ENCODE measurements around the gene FADS3.

FADS3 gene

GRCh38 chr11:61881397-61881796, 9.9 kb downstream of the FADS3 start:
- TF ChIP-seq CTCF (IDR thresholded peaks at IDR 0.05; ENCODE audit: low read depth, low read length), result no peak
- Histone ChIP-seq H3K4me3 (ENCODE audit: low read depth, low read length) (no peak overlapping the region), H3K36me3 (no peaks in the 10 kb centered on the region), H3K9me3 (no peaks in the 10 kb centered on the region), H3K4me1 (no peaks in the 10 kb centered on the region), H3K27me3 (no peaks in the 10 kb centered on the region)
- DNase-seq, result no peak

- Histone ChIP-seq H3K9me3 (no peaks in the 10 kb centered on the region), H3K4me3 (ENCODE audit: low read depth, low read length) (no peak overlapping the region), H3K27me3 (no peaks in the 10 kb centered on the region), H3K4me1 (no peaks in the 10 kb centered on the region), H3K36me3 (no peaks in the 10 kb centered on the region)
- no peak for TF ChIP-seq CTCF (IDR thresholded peaks at IDR 0.05; ENCODE audit: low read depth, low read length)
- no peak for DNase-seq
Measured at GRCh38 chr11:61880454-61880853, 10.9 kb downstream of the FADS3 start.

- Histone ChIP-seq H3K27me3 (no peaks in the 10 kb centered on the region), H3K36me3 (no peaks in the 10 kb centered on the region), H3K9me3 (no peaks in the 10 kb centered on the region), H3K4me1 (no peaks in the 10 kb centered on the region), H3K4me3 (ENCODE audit: low read depth, low read length) (no peak overlapping the region)
- no peak for TF ChIP-seq CTCF (IDR thresholded peaks at IDR 0.05; ENCODE audit: low read depth, low read length)
- no peak for DNase-seq
Measured at GRCh38 chr11:61880031-61880430, 11.3 kb downstream of the FADS3 start.

- Histone ChIP-seq H3K4me3 (ENCODE audit: low read depth, low read length) (no peak overlapping the region), H3K4me1 (no peaks in the 10 kb centered on the region), H3K36me3 (no peaks in the 10 kb centered on the region), H3K27me3 (no peaks in the 10 kb centered on the region), H3K9me3 (no peaks in the 10 kb centered on the region)
- DNase-seq, result no peak
- no peak for TF ChIP-seq CTCF (IDR thresholded peaks at IDR 0.05; ENCODE audit: low read depth, low read length)
Measured at GRCh38 chr11:61879152-61879551, 12.2 kb downstream of the FADS3 start.

- no peak for DNase-seq
- Histone ChIP-seq H3K9me3 (no peaks in the 10 kb centered on the region), H3K4me1 (no peaks in the 10 kb centered on the region), H3K36me3 (no peaks in the 10 kb centered on the region), H3K27me3 (no peaks in the 10 kb centered on the region), H3K4me3 (ENCODE audit: low read depth, low read length) (no peak overlapping the region)
- TF ChIP-seq CTCF (IDR thresholded peaks at IDR 0.05; ENCODE audit: low read depth, low read length), result no peak
Measured at GRCh38 chr11:61875698-61876097, 15.6 kb downstream of the FADS3 start.

- TF ChIP-seq CTCF (IDR thresholded peaks at IDR 0.05; ENCODE audit: low read depth, low read length), result no peak
- DNase-seq, result no peak
- H3K4me1 ChIP-seq, result no peaks in the 10 kb centered on the region; the same call in 1 of the 2 replicates
Measured at GRCh38 chr11:61874853-61875252, 16.5 kb downstream of the FADS3 start.

More at GRCh38 chr11:61874853-61875252, 16.5 kb downstream of the FADS3 start:
- Histone ChIP-seq H3K9me3 (no peaks in the 10 kb centered on the region), H3K4me3 (ENCODE audit: low read depth, low read length) (no peak overlapping the region), H3K27me3 (no peaks in the 10 kb centered on the region), H3K36me3 (no peaks in the 10 kb centered on the region)

All from BE2C (cell line).